GM12891 (cell line): Measurements from ENCODE around the gene RNFT1.

Experiments
- POLR2A ChIP-seq: IDR thresholded peaks from 2 replicates; pipeline ENCODE4 v1.6.1; 2011; ENCODE audit warnings: low read depth, low read length, control low read depth
- TAF1 ChIP-seq: IDR thresholded peaks from 2 replicates; pipeline ENCODE4 v1.6.1; 2011; ENCODE audit warnings: low read depth, low read length, control low read depth

DNA sequence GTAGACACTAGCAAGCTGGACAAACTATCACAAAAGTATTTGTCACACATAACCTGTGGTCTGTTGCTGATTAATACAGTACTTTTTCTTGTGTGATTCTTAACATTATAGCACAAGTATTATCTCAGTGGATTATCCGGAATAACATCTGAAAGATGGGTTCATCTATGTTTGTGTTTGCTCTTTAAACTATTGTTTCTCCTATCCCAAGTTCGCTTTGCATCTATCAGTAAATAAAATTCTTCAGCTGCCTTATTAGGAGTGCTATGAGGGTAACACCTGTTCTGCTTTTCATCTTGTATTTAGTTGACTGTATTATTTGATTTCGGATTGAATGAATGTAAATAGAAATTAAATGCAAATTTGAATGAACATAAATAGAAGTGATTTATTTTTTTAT lies 14.5 kb downstream of the RNFT1 start:
- TF ChIP-seq POLR2A: no peak
- TF ChIP-seq TAF1: no peak
